GM21825 (cell line): Measurements from ENCODE around the gene MITF.
"Not testable (repeated sequence)": the region's sequence is repeated elsewhere in the genome, so short reads cannot be mapped to it uniquely, and the experiment has no call there.

Experiments
- ATAC-seq: cut with Tn5 transposase; IDR thresholded peaks from one replicate; pipeline ENCODE4 v1.9.1; 2021; ENCODE audit warnings: mild to moderate bottlenecking, moderate library complexity; ENCODE audit not compliant: unreplicated experiment

The MITF gene

GRCh38 chr3:69784954-69785514 lies 45.8 kb downstream of the MITF start:
- no peak for ATAC-seq

DNA sequence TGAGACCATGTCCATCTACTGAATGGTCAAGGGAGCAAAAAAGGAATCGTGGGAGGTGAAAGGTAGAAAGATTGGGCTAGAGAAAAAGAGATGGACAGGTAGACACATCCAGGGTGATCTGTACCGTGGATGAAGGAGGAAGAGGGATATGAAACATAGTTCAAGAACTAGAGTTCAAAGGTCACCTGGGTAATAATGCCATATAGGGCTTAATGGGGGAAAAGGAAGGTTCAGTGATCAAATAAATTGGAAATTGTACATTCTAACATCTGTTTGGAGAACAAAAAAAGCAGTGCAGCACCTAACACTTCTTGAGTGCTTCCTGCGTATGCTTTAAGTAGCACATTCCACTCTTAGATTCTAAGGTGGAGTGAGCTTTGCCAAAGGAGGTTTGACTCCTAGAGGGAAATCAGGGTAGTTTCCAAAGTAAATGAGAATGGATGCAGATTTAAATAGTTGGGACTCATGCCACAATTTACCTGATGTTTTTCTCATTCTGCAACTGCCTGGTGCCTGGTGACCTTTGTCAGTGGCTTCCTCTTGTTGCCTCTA lies 46.6 kb downstream of the MITF start:
- no peak for ATAC-seq

DNA sequence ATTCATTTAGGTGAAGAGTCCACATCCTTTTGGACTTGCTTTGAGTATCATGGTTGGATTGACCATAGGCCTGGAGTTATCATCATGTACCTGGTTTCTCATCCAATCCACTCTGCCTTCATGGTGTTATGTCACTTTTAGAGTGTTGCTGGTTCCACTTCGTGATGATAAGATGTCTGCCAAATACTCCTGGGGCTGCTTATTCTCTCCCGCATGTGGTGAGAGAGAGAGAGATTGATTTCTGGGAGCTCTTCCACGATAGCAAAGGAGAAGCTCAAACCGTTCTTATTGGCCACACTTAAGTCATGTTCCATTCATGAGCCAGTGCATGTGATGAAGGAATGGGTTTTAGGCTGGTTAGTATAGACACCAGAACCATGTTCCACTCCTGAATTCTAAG lies 47.6 kb downstream of the MITF start:
- no peak for ATAC-seq

DNA sequence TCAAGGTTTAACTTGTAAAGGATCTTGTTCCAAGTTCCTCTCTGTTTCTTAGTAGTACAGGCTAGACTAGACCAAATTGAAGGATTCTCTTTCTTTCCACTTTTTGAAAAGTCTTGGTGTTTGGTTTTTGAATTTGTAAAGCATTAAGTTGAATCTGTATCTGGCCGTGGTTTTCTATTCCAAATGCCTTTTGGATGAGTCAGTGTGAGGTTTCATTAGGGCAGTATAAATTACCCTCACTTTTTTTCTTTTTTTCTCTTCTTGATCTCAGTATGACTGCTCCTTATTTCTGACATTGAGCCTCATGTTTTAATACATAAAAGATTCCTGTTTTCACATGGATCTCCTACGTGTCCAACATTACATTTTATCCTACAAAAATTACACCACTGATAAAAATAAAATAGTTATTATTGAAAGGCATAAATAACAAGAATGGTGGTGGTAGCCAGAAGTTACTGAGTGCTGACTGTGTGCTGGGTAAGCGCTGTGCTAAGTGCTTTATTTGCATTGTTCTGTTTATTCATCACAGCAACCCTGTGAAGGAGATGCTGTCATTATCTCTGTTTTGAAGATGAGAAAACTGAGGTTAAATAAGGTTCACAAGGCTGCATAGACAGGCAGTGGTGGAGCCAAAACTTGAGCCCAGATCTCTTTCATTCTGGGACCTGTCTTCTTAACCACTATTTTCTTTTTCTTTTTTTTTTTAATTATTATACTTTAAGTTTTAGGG lies 48.3 kb downstream of the MITF start:
- no peak for ATAC-seq

DNA sequence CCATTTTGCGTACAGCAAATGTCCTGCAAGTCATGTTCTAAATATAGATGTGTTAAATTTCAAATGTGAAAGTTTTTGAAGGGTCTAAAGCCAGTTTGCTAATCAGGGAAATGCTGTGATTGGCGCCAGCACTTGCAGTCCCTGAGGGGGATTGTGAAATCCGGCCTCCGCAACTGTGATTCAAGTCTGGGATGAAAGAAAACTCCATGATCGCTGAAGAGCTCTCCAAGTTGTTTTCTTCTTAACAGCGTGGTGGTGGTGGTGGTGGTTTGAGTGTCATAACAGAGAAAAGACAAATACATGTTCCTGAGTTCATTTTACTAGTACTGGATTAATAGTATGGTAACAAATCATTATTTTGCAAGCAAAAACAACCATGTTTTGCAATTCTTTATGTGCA lies 51.8 kb downstream of the MITF start:
- no peak for ATAC-seq

GRCh38 chr3:69791919-69792399 lies 52.7 kb downstream of the MITF start:
- ATAC-seq = no peak

GRCh38 chr3:69796126-69796525 lies 56.9 kb downstream of the MITF start:
- ATAC-seq = not testable (repeated sequence)

- ATAC-seq = no peak
Observed at GRCh38 chr3:69803681-69804270, 64.5 kb downstream of the MITF start.

GRCh38 chr3:69805491-69805890 lies 66.2 kb downstream of the MITF start:
- no peak for ATAC-seq

GRCh38 chr3:69806735-69807438 lies 67.6 kb downstream of the MITF start:
- no peak for ATAC-seq

DNA sequence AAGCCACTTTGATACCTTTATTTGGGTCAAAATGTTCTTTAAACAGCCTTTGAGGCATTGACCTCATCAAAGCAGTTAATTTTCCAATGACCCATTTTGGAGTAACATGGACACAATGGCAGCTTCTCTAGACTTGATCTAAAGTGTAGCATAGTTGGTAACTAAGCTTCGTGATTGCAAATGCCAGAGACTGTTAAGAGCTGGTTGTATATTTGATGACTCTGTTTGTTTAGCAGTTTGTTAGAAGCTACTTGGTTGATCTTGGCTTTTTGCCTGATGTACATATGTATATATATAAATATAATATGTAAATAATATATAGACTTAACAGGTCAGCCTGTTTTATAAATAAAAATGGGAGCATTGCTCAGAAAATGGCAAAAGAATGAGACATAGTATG lies 68.4 kb downstream of the MITF start:
- no peak for ATAC-seq

- ATAC-seq = no peak
Observed at GRCh38 chr3:69809076-69809835, 70.0 kb downstream of the MITF start.

DNA sequence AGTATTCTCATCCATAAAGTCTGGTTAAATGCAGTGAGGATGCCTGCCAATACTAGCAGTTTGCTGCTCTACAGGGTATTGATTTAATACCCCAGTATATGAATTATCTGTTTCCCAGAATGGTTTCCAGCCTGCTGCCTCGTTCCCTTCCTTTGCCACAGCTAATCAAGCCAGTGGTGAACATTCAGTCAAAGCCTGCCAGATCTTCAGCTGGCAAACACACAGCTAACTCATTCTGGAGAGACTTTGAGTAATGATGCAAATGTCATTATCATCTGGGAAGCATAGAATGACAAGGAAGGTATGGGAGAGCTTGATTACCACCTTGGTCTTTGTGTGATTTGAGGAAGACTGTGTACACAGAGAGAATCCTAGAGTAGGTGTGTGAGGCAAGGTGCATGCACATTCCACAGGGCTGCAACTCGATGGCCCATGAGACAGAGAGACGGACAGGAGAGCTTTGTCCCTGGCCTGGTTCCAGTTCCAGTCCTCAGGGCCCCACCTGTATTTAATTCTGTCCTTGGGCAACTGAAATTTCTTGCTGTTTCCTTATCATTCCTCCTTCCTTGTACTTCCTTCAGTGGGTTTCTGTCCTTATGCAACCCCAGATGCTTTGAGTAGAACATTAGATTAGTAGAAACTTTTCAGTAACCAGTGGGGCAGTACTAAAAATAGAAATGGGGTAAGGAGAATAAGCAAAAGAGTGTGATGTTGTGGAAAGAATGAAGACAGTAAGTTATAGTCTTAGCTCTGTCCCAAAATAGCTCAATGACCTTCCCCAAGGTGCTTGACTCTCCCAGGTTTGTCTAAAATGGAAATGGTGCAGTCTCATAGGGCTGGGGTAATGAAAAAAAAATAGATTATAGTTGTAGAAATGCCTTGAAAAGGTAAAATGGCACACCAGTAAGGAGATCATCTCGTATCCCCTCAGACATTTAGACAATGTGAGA lies 72.5 kb downstream of the MITF start:
- ATAC-seq = no peak

GRCh38 chr3:69815970-69816369 lies 76.7 kb downstream of the MITF start:
- no peak for ATAC-seq

- ATAC-seq = no peak
Observed at GRCh38 chr3:69817988-69818387, 78.7 kb downstream of the MITF start.

DNA sequence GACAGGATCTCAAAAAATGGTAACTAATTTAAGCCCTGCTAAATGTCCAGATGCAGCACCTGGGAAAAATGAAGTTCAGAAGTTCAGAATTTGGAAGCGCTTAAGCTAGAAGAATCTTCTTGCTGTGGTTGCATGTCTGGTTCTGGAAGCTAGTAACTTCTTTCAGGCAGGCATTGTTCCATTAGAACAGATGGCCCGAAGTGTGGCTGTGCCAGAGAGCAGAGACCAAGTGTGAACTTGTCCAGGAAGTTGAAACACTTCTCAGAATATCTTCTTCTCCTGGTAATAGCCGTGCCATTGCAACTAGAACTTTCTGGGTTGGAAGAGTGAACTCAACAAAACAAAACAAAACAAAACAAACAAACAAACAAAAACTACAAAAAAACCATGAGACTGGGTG lies 80.0 kb downstream of the MITF start:
- no peak for ATAC-seq

DNA sequence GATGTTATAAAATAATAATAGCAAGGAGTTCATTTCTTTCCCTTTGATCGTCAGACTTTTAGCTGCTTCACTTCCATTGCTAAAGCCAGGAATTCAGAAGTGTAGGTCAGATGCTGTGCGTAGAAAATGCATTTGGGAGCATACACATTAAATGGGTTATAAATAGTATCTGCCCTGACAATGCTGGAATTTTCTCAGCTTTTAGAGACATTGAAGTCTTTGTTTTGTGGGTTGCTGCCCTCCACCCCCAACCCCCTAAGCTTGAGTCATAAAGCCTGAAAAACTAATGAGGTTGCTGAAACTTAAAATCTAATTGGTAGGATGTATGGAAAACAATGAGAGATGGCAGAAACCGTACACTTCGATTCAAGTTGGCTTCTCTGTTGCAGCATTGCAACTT lies 81.9 kb downstream of the MITF start:
- no peak for ATAC-seq

GRCh38 chr3:69823743-69824142 lies 84.5 kb downstream of the MITF start:
- ATAC-seq = no peak

DNA sequence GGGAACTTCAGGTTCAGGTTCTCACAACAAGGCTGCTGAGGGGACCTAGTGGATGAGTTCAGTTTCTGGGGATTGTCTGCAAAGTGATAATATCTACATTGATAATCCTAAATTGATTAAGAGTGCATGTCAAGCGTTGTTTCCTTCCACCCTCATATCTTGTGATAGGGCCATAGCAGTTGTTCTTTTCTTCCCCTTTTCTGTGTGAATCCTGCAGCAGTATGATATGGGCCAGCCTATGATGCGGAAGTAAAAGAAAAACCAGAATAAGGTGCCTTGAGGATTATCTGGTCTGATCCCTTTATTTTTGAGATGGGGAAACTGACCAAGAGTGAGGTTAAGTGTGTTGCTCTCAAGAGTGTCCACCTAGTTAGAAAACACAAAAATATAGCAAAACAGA lies 86.2 kb downstream of the MITF start:
- ATAC-seq = no peak

DNA sequence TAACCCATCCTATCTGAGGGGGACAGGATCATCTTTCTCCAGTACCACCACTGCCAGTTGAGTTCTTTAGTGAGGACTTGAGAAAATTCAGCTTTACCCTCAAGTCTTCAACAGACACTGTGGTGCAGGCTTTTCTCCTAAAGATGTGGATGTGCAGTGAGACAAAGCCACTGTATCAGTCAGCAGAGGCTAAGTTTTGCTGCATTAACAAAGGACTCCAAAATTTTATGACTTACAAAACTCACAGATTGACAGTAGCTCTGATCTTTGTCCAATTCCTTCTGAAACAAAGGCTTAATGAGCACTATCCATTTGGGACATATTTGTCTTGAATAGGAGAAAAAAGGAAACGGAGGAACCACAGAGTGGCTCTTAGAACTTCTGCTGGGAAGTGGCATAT lies 87.9 kb downstream of the MITF start:
- no peak for ATAC-seq
